ENCODE measurements around the gene FAM135A.
"Not testable (repeated sequence)": the region's sequence is repeated elsewhere in the genome, so short reads cannot be mapped to it uniquely, and the experiment has no call there.

Gene FAM135A

DNA sequence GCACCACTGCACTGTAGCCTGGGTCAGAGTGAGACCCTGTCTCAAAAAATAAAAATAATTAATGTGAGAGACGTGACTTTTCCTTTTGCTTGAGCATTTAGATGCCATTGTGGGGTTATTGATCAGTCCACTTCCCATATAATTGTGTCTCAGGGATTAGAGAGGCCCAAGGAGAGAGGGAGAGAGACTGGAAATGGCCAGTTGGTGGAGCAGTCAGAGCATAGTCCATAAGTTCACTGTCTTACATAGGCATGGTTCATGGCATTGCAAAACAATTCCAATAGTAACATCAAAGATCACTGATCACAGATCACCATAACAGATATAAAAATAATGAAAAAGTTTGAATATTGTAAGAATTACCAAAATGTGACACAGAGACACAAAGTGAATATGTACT, 138.3 kb downstream of the FAM135A start:
- DNase-seq, result no peak

DNA sequence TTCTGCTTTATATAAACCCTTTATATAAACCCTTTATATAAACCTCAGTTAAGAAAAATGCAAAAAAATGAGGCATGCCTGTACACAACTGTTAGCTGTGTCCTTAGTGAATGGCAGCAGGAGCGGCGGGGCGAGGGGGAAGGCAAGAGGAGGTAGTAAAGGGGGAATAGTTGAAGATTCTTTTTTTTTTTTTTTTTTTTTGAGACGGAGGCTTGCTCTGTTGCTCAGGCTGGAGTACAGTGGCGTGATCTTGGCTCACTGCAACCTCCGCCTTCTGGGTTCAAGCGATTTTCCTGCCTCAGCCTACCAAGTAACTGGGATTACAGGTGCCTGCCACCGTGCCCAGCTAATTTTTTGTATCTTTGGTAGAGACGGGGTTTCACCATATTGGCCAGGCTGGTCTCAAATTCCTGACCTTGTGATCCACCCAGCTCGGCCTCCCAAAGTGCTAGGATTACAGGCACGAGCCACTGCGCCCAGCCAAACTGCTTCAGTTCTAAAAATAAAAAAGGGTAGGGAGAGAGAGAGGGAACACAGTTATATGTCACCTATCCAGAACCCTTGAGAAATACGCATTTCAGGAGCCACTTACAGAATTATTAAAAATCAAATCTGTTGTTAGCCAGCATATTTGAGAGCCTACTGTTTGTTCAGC, 139.1 kb downstream of the FAM135A start:
- DNase-seq, result not testable (repeated sequence)

GRCh38 chr6:70552974-70553373, 139.7 kb downstream of the FAM135A start:
- DNase-seq, result no peak

DNA sequence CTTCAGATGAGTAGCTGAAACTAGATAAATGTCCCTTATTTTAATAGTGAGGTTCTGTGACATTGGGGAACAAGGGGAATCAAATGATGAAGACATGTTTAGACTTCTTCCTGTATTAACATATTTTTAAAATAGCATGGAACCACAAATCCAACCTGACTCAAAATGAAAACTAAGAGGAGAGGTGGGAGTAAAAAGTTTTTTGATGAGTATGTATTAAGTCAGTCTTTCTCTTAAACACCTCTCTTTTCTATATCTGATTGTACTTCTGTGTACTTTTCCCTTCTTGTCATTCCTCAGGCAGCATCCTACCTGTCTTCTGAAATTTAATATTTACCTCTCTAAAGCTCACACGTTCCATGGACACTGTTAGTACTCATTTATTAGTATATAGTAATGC, 144.7 kb downstream of the FAM135A start:
- no peak for DNase-seq

GRCh38 chr6:70562401-70562800, 149.1 kb downstream of the FAM135A start:
- DNase-seq, result not testable (repeated sequence)

DNA sequence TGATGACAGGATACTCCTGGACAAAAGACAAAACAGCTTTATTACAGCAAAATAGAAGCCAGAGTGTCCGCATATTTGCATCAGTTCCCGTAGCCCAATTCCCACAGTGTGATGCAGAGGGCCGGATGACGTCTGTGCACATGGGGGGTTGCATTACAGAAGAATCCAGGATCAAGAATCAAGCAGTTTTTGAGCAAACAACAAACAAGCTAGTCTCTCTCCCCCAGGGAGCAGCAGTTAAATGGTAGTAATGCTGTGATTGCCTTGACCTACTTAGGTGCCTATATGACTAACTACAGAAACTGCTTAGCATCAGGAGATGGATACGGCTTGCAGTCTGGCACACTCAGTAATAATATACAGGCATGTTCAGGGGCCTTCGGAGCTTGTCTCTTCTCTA, 150.2 kb downstream of the FAM135A start:
- peak; percentile 56 for DNase-seq

DNA sequence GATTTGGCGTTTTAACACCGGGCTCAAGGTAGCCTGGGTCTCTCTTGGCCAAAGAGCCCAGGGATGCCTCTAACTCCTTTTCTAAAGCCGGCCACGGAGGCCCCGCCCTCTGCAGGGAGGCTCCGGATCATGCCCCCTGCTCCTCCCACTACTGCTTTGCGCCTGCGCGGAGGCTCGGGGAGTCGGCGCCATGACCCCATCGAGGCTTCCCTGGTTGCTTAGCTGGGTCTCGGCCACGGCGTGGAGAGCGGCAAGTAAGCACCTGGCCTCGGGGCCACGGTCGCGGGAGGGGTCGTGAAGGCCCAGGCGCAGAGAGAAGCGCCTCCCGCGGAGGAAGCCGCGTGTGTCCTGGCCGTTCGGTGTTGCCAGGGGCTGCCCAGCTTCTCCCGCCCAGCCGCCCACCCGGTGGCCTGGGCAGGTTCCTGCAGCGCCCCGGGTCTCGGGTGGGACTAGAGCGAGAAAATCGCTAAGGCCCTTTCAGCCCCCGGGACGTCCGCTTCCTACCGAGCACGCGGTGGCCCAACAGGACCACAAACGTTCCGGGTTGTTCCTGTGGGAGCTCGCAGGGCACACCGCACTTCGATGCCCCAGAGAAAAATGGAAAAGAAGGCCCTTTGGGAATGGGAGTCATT, 153.6 kb downstream of the FAM135A start, which contains the start of gene SDHAF4:
Gene SDHAF4, plus strand, starts transcription at position 180 of the 632 bp plus-strand sequence. Its CDS starts 11 bp downstream, at position 191.
- peak; percentile 95 for DNase-seq

- DNase-seq, result no peak
Observed at GRCh38 chr6:70574643-70575042, 161.3 kb downstream of the FAM135A start.

DNA sequence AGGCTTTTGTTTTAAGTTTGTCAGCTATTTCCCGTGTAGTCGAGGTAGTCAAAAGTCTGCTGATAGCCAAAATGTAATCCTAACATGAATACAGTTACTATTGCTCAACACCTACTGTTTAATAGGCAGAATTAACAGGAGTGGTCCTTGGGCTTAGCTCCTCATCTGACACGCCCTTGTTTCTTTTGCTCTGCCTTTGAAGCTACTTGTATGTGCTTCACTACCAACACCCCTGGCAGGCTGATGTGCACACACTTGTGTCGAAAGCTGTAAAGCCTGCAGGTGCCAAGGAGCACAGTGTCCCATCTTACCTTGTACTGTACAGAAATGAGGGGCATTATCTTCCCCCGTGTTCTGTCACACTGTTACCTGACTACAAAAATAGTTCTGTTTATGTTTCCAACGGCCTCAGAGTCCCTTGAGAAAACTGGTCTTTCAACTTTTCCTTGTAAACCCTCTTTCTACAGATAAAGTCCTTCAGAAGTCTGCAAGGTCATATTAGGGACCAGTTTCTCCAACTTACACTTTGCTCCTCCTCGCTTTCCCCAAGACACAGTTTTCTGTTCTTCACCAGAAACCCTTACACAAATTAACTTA, 162.7 kb downstream of the FAM135A start:
- DNase-seq, result peak; percentile 13

DNA sequence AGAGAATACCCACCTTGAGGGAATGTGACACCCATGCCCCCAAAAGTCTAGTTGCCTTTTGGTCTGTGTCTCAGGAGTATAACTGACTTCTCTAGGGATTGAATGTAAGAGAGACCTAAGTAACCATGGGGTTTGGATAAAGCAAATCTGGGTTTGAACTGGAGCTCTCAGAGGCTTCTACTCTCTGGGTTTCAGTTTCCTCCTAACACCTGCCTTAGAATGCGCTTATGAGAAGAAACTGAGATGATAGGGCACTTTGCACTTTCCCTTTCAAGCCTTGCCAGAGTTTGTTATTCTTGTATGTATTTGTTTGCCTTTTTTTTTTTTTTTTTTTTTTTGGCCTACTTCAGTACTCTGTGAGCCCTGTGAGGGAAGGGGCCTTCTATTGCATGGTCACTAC, 172.8 kb downstream of the FAM135A start:
- no peak for DNase-seq

DNA sequence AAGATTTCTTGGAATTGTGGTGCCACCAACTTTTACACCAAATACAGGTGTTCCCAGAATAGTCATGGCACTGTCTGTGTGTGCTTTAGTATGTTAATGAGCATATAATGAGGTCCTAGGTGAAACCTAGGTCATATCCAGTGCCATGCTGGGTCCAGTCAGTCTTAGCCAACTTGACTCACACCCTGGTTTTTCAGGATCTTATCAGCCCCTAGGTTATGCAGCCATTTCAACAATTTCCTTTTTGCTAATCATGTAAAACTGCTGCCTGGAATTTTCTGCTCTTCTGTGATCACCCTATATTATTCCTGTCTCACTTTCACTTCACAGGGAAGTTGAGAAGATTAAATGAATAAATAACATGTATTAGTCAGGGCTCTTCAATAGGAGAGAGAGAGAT, 177.1 kb downstream of the FAM135A start:
- no peak for DNase-seq

DNA sequence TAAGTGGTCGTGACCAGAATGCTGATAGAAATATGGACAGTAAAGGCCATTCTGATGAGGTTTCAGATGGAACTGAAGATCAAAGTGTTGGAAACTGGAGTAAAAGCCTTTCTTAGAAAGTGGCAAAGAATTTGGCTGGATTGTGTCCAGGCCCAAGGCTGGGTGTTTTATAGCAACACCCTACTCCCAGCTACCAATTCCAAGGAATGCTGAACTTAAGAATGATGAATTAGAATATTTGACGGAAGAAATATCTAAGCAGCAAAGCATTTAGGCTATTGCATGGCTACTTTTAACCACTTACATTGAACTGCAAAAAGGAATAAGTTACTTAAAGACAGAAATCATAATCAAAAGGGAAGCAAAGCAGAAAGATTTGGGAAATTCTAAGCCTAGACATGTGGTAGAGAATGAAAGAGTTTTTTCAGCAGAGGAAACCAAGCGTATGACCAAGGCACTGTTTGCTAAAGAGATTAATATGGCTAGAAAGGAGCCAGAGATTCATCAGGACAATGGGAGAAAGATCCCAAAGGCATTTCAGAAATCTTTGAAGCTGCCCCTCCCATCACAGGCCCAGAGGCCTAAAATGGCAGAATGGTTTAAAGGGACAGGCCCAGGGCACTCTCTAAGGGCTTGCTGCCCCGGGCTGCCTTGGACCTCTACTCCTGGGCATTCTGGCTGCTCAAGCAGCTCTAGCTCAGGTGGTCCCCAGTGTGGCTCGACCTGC, 179.2 kb downstream of the FAM135A start:
- DNase-seq, result no peak

GRCh38 chr6:70593118-70593486, 179.8 kb downstream of the FAM135A start:
- no peak for DNase-seq

GRCh38 chr6:70599187-70599586, 185.9 kb downstream of the FAM135A start:
- no peak for DNase-seq

GRCh38 chr6:70601014-70601413, 187.7 kb downstream of the FAM135A start:
- no peak for DNase-seq

DNA sequence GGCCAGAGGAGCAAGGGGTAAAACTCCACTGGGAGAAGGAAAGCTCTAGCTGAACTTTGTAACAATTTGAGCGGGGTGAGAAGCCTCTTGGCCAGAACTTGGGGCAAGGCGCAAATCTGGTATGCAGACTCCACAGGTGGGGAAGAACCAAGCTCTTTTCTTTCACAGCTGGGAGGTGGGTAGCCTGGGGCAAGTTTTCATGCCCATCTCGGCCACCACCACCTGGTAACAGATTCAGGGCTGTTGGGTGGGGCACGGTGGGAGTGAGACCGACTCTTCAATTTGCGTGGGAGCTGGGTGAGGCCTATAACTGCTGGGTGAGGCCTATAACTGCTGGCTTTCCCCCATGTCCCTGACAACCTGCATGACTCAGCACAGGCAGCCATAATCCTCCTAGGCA, 190.9 kb downstream of the FAM135A start:
- no peak for DNase-seq

- DNase-seq, result not testable (repeated sequence)
Observed at GRCh38 chr6:70607371-70607770, 194.1 kb downstream of the FAM135A start.

GRCh38 chr6:70609181-70609580, 195.9 kb downstream of the FAM135A start:
- not testable (repeated sequence) for DNase-seq

Data from NCI-H69 (cell line).